KBM-7 (cell line): ENCODE measurements around the gene ERVFRD-1.

Experiments used
- DNase-seq: peaks from one replicate; pipeline ENCODE4 v3.0.0-alpha.2; 2015
- in situ Hi-C: fragments of 300-500 bp; cut with MboI; formaldehyde crosslinking; loops from 2 replicates; pipeline ENCODE4 v1.14.3; 2020; ENCODE audit warnings: low sequenced_read_pairs, low pct_unique_long_range_greater_than_20kb, mixed read lengths

ERVFRD-1 gene, protein sequence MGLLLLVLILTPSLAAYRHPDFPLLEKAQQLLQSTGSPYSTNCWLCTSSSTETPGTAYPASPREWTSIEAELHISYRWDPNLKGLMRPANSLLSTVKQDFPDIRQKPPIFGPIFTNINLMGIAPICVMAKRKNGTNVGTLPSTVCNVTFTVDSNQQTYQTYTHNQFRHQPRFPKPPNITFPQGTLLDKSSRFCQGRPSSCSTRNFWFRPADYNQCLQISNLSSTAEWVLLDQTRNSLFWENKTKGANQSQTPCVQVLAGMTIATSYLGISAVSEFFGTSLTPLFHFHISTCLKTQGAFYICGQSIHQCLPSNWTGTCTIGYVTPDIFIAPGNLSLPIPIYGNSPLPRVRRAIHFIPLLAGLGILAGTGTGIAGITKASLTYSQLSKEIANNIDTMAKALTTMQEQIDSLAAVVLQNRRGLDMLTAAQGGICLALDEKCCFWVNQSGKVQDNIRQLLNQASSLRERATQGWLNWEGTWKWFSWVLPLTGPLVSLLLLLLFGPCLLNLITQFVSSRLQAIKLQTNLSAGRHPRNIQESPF

DNA sequence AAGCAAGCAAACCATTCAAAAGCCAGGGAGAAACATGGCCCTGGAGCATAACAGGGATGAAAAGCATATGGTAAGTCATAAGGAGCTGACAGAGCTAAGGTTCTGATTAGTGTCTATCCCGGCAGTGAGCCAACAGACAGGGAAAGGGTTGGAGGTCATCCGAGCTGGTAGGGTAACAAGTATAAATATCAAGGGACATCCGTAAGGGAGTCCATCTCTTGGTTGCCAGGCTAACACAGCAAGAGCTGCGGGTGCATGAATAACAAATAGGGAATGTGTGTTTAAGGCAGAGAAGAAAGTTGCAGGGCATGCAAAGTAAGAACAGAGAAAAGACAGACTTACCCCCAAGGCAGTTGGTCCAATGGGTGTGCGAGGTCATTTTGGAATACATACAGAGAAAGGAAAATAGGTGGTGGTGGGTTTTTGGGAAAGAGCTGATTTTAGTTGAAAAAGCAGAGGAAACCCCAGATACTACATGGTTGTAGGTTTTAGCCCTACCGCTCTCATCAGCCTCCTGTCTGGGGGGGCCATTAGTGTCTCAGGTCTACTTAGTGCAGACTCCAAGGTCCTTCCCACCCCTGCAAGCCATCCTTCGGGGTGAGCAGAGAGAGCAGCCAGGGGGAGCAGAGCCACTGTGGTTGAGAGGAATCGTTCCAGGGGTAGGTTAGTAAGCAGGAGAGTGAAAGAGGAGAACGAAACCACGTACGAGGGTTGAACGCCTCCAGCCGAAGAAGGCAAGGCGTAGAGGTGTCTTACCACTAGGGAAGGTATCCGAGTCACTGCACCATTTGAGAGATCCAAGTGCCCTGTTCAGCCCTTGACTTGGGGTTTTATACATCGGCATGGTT, at the start of gene ERVFRD-1:
ERVFRD-1 (minus strand) TSS at position 805 of the 848 bp plus-strand sequence. CDS start 6,415 bp downstream, outside the sequence.
- no peak for DNase-seq
- in situ Hi-C loops, result no loop called here

DNA sequence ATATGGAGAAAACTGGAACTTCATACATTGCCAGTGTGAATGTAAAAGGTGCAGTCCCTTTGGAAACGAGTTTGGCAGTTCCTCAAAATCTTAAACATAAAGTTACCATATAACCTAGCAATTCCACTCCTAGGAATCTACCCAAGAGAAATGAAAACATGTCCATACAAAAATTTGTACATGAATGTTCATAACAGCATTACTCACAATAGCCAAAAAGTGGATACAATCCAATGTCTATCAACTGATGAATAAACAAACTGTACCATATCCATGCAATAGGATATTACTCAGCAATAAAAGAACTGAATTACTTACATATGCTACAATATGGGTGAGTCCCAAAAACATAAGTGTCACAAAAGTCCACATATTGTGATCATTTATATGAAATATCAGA, 48.7 kb upstream of the ERVFRD-1 start:
- in situ Hi-C loops, result no loop called here
- DNase-seq, result no peak

DNA sequence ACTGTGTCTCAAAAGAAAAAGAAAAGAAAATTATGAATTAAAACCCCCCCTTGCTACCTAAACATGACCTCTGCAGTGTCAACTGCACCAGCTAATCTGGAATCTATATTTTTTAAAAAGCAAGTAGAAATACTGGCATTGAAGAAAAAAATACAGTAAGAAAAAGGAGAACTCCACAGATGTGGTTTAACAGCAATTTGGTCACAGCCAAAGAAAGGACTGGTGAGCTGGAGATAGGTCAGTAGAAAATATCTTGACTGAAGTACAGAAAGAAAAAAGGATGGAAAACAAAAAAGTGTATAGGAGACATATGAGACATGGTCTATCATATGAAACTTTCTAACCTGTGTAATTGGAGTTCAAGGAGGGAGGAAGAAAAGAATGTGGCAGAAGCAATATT, 44.1 kb upstream of the ERVFRD-1 start:
- DNase-seq, result no peak
- in situ Hi-C loops, result no loop called here

DNA sequence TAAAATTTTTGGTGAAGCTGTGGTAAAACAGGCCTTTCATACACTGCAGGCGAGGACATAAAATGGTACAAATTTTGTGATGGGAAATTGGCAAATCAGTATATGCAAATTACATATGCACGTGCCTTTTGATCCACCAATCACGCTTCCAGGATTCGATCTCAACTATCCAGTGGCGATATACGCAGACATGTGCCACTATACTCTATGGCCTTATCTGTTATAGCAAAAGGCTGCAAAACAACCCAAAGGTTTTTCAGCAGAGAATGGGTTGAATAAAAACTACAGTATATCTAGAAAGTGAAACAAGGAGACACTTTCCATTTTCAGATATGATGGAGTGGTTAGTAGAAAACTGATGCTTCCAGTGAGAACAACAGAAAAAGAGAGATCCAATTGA, 41.9 kb upstream of the ERVFRD-1 start:
- DNase-seq, result no peak
- in situ Hi-C loops, result no loop called here

DNA sequence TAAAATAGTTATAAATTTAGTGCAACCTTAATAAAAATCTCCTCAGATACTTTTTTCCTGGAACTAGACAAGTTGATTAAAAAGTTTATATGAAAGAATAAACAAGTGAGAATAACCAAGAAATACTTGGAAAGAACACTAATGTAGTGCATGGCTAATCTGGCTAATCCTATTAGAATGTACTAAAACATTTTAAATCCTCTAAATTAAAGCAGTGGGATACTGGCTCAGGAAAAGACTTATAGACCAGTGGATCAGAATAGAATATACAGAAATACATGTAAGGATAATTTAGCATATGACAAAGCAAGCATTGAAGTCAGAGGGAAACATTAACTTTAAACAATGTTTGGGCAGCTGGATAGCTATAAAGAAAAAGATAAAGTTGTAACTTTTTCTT, 41.1 kb upstream of the ERVFRD-1 start:
- no peak for DNase-seq
- in situ Hi-C loops, result no loop called here

DNA sequence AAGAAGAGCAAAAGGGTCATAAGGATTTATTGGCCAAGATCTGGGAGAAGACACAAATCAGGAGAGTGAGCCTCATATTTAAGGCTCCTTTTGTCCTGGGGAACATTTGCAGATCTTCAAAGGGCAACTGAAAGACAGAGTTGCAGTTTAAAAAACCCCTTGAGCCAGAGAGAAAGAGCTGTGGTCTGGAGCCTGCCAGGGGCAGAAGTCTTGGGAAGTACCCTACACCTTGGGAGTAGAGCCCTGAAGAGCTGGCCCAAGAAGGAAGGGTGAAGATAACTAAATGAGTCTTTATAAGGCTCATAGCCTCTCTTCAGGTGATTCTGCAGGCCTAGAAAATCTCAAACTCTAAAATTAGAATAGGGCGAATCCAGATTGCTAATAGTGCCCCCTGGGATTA, 40.0 kb upstream of the ERVFRD-1 start:
- in situ Hi-C loops, result no loop called here
- no peak for DNase-seq

DNA sequence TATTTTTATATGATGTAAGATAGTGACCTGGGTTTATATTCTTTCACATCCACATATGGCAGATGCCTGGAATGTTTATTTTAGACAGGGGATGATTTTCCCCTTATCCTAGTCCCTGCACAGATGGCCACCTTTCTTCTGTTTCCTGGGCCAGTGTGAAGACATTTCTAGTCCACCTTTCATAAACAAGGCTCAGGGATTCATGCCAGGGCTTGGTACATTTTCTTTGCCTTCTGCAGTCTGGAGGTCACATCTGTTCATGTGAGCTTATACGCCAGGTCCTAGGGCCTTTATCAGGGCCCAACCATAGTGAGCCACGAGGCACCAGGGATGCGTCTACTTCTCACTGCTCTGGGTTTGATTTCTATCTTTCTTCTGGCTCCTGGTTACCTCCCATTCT, 38.0 kb upstream of the ERVFRD-1 start:
- in situ Hi-C loops, result no loop called here
- DNase-seq, result no peak

DNA sequence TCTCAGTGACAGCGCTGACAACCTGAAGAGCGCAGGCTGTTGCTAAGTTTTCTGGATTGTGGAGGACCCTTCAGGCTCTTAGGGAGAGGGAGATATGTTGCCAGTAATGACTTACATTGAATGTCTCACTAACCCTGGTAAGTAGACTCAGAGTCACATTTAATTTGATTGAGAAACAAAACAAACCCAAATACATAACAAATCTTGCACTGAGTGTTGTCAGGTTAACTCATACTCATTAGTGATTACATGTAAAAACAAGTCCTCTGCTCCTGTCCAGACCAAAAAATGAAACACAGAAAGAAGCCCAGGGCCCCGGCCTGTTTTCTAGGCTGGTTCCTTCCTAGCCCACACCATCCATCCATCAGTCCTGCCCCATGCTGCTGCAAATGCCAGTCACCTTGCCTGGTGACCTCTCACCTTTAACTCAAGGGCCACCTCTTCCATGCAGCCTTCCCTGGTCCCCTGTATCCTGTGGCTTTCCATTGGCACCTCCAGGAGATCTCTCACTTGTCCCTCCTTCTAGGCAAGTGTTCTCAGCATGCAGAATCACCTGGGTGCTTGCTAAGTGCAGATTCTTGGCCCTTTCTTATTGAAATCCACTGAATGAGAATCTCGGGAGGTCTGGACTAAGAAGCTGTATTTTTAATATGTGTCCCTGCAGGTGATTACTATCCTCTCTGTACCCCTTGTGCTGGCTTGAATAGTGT, 34.7 kb upstream of the ERVFRD-1 start:
- in situ Hi-C loops, result no loop called here
- no peak for DNase-seq

DNA sequence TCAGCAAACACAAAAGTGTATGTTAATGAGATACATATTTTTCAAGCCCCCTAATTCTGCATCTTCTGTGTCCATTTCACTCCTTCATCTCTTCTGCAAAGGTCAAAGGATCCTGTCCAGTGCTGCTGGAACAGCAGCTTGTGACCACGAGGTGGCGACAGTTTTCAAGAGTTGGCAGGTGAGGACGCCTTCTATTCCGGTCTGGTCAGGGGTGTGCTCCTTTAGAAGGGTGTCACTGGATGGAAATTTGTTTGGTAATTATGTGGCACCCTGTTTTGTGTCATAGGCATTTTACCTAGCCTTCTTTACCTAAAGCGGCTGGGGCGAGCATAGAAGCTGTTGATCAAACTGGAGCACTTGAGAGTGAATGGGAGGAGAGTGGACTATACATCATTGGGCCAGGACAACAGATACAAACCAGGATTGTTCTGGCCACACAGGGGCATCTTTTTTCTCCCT, 32.9 kb upstream of the ERVFRD-1 start:
- in situ Hi-C loops, result no loop called here
- peak; percentile 70 for DNase-seq

DNA sequence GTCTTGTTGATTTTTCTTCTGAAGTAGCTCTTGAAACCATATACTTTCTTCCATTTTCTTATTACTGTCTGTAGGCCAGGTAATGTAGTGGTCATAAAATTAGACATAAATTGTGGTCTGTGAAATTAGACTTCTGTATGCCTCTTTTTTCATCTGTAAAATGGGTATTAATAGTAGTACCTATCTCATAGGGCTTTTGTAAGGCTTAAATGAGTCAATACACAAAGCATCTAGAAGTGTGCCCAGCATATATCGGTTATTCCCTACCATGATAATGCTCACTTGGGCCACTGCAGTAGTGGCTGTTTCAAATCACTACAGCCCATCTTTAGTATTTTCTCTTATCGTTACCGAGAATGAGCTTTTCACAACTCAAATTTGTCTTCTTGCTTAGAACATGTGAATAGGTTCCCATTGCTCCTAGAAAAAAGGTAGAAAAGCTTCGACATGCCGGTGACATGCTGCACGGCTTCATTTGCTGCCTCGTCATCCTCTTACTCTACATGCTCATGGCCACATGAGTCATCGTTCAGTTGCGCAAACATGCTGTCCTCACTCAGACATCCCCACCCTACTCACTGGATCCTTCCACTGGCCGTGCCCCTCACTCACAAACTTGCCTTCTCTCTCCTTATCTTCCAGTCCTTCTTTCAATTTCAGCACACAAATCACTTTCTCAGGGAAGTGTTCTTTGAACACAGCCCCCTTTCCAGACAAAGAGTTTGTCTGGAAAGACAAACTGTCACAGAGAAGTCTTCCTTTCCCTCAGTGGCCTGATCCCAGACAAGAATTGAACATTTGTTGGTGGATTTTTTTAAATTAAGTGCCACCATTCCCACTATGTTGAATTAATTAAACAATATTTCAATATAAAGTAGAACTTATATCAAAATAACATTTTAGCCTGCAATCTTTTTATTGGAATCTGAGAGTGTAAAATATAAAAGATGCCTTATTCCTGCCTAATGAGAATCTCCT, 32.2 kb upstream of the ERVFRD-1 start:
- in situ Hi-C loops, result no loop called here
- DNase-seq, result peak; percentile 80

DNA sequence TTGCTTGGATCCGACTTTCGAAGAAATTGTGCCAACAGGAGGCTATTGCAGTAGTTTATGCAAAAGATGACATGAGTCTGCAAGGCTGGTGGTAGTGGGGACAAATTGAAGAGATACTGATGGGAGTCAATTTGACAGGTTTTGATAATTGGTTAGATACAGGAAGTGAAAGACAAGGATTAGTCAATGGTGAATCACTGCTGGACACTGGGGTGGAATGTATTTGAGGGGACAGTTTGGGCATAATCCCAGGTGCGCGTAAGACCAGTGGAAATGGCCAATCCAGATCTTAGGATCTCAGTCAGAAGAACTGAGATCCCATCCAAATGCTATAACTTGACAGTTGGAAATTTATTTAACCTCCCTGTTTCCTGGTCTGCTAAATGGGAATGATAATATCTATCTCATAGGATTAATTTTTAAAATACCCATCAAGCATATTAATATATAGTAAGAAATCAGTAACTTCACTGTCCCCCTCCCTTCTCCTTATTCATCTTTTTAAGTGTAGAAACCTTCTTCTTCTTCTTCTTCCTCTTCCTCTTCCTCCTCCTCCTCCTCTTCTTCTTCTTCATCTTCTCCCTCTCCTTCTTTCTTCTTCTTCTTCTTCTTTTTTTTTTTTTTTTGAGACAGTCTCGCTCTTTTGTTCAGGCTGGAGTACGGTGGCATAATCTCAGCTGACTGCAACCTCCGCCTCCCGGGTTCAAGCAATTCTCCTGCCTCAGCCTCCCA, 30.9 kb upstream of the ERVFRD-1 start:
- no peak for DNase-seq
- in situ Hi-C loops, result no loop called here

DNA sequence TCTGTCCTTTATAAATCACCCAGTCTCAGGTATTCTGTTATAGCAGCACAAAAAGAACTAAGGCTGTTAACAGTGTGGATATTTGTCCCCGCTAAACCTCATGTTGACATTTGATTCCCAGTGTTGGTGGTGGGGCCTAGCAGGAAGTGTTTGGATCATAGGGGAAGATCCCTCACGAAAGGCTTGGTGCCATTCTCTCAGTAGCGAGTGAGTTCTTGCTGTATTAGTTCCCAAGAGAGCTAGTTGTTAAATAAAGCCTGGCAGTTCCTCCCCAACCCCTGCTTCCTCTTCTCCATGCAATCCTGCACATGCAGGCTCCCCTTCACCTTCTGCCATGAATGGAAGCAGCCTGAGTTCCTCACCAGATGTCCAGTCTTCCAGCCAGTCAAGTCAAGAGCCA, 29.8 kb upstream of the ERVFRD-1 start:
- DNase-seq, result peak; percentile 24
- in situ Hi-C loops, result no loop called here

DNA sequence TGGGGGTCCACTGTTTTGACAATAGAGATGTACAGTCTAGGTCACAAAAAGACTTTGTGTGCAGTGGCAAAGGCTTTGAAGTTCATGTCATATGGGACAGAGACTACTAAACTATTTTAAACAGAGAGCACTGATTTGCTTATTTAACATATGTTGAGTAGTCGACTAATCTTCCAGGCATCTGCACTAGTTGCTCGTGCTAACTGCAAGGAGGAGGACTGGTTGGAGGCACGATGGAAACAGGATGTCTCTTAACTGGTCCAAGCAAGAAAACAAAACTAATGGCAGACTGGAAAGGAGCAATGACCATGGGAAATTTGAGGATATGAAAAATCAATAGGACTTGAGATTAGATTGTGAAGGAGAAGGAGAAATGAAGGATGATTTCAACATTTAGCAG, 28.5 kb upstream of the ERVFRD-1 start:
- DNase-seq, result no peak
- in situ Hi-C loops, result no loop called here

DNA sequence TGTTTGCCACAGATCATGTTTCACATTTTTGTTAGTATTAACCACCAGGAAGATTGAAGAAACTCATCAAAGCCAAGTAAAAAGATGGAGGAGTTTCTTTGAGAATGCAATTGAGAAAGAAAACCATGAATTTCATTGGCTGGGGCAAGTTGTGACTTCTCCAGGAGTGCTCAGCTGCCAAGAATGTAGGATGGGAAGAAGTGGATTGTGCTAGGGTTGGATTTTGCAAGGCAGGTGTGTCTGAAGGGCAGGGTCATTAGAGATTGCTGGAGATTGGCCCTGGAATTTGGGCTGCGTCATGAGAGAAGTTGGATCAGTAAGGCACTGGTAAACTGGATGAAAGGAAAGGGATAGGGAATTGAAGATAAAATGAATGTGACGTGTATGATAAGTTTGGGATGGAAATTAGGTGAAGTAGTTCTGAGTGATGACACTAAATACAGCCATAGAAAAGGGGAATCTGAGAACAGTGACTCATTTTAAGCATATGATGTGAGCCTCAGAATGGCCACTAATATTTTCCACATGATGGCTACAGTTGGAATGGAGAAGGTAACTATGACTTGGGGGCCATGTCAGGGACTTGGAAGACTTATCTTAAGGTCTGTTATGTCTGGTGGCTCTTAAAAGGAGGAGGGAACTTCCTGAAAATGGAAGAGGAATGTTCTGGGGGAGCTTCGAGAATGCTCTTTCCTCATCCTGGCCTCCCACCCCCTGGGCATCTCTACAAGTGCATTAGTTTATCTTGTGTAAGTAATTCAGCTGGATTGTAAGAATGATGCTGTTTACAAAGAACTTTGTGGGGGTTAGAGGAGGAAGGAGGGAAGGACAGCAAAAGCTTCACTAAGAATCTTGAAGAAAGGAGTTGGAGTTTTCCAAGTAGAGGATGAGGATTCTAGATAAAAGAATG, 27.8 kb upstream of the ERVFRD-1 start:
- in situ Hi-C loops, result no loop called here
- peak; percentile 11 for DNase-seq

DNA sequence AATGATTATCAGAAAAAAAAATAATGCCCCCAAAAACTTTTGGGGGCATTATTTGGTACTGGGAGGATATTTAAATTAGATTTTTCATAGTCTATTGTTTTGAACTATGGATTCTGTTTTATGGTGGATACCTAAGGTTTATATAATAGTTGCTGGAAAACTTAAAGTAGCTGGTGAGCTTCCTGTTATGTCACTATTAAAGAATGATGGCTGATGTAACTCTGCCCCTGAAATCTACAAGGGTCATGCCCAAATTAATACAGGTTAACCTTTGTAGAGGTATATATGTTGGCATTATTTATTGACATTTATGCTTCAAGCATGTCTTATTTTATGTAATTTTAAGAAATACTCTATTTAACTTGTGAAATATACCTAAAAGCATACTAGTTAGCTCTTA, 25.3 kb upstream of the ERVFRD-1 start:
- DNase-seq, result no peak
- in situ Hi-C loops, result no loop called here

DNA sequence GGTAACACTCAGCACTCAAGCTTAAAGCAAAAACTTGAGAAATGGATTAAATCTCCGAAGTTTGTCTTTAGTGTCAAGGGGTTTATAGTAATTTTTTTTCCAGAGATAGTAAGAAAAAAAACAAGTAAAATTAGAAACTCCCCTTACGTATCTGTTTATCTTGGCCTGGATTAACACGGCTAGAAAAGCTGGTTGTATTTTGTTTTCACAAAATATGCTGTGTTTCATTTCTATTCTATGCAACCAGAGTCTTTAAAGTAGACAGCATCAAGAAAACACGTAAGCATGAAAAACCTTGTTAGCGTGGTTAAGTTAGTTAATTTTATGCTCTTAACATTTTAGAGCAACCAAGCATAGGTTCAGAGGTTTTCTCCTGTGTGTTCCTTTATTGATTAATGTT, 21.8 kb upstream of the ERVFRD-1 start:
- in situ Hi-C loops, result no loop called here
- no peak for DNase-seq
